ENCODE measurements around the gene FNDC3B.
"Not testable (repeated sequence)": the region's sequence is repeated elsewhere in the genome, so short reads cannot be mapped to it uniquely, and the experiment has no call there.

GRCh38 chr3:171990239-171990638 lies 49.1 kb upstream of the FNDC3B start:
- not testable (repeated sequence) for TF ChIP-seq MAZ (CRISPR knock-in tag; conservative IDR thresholded peaks at IDR 0.05 in 1 of 2, IDR thresholded peaks at IDR 0.05 in 1 of 2); ZNF121 (CRISPR knock-in tag; conservative IDR thresholded peaks at IDR 0.05); ZNF143 (CRISPR knock-in tag; IDR thresholded peaks at IDR 0.05); ZNF609 (CRISPR knock-in tag; IDR thresholded peaks at IDR 0.05; ENCODE audit: borderline replicate concordance); ZNF274 (IDR thresholded peaks at IDR 0.05; ENCODE audit: borderline replicate concordance, low read depth, low read length); TEAD1 (CRISPR knock-in tag; IDR thresholded peaks at IDR 0.05); CBX2 (IDR thresholded peaks at IDR 0.05; ENCODE audit: insufficient read depth, low read length, poor library complexity, severe bottlenecking)
- TF ChIP-seq, protein P1, sequence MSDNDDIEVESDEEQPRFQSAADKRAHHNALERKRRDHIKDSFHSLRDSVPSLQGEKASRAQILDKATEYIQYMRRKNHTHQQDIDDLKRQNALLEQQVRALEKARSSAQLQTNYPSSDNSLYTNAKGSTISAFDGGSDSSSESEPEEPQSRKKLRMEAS (CRISPR knock-in tag; IDR thresholded peaks at IDR 0.05) = not testable (repeated sequence)
- TF ChIP-seq, protein P2, sequence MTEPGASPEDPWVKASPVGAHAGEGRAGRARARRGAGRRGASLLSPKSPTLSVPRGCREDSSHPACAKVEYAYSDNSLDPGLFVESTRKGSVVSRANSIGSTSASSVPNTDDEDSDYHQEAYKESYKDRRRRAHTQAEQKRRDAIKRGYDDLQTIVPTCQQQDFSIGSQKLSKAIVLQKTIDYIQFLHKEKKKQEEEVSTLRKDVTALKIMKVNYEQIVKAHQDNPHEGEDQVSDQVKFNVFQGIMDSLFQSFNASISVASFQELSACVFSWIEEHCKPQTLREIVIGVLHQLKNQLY (CRISPR knock-in tag; conservative IDR thresholded peaks at IDR 0.05) = not testable (repeated sequence)
